Upper lobe of left lung (tissue), 4 donors: ENCODE measurements around the gene RNF4.

Experiments used
- EP300 ChIP-seq, 4 donors: sonication (generic); formaldehyde crosslinking; IDR thresholded peaks; one replicate each; pipeline ENCODE4 v1.5.1; 2017; ENCODE audit warnings: antibody characterized with exemption in 4 of 4, control low read depth in 2 of 4
- POLR2A ChIP-seq, 4 donors: fragments of 450-650 bp; IDR thresholded peaks; one replicate each; pipeline ENCODE4 v1.5.1; 2016 to 2017; ENCODE audit warnings: antibody characterized with exemption in 4 of 4, mild to moderate bottlenecking in 2 of 4
- POLR2AphosphoS5 ChIP-seq, 2 donors: sonication (generic); formaldehyde crosslinking; IDR thresholded peaks; one replicate each; pipeline ENCODE4 v1.5.1; 2017; ENCODE audit warnings: antibody characterized with exemption in 2 of 2
- TF ChIP-seq, protein P1 (sequence below), 6 experiments: fragments of 450-650 bp in 4 of 6; fragments of 200-600 bp in 2 of 6; sonication (generic) in 2 of 6; IDR thresholded peaks; one replicate each; pipeline ENCODE4 v1.5.1; 2016 to 2019; ENCODE audit warnings: antibody characterized with exemption in 6 of 6

DNA sequence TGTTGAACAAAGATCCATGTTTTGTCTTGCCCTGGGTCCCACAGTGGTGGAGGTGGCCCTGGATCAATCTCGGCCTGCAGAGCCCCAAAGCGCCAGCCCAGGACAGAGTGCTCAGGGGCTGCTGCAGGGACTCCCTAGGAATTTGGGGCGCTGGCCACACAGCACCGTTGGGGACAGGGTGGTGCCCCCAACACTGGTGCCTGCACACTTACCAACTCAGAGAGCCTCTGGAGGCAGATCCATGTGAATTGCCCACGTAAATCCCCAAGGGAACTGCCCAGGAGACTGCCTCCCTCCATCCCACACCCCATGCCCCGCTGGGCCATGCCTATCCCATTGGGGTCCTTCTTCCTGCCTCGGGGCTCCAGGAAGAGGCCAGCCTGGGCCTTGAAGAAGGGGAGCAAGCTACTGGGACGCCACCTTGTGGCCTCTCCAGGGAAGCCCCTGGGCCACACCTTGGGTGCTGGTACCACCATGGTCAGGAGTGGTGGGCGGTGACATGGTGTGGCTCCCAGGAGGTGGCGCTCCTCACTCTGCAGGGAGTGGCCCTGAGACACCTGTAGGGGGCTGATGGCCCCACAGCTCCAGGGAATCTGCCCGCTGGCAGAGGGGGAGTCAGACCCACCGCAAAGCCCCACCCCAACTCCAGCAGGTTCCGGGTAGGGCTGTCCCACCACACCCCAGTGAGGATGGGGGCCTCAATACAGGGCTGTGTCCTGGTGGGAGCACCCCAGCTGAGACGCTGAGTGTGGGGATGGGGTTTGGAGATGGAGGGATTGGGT is 27.3 kb upstream of the RNF4 start:
- TF ChIP-seq, protein P1, sequence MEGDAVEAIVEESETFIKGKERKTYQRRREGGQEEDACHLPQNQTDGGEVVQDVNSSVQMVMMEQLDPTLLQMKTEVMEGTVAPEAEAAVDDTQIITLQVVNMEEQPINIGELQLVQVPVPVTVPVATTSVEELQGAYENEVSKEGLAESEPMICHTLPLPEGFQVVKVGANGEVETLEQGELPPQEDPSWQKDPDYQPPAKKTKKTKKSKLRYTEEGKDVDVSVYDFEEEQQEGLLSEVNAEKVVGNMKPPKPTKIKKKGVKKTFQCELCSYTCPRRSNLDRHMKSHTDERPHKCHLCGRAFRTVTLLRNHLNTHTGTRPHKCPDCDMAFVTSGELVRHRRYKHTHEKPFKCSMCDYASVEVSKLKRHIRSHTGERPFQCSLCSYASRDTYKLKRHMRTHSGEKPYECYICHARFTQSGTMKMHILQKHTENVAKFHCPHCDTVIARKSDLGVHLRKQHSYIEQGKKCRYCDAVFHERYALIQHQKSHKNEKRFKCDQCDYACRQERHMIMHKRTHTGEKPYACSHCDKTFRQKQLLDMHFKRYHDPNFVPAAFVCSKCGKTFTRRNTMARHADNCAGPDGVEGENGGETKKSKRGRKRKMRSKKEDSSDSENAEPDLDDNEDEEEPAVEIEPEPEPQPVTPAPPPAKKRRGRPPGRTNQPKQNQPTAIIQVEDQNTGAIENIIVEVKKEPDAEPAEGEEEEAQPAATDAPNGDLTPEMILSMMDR (IDR thresholded peaks at IDR 0.05), result peak; percentile 64 to 87 (median 78)
- no peak for TF ChIP-seq POLR2A (IDR thresholded peaks at IDR 0.05)
- no peak for TF ChIP-seq POLR2AphosphoS5 (IDR thresholded peaks at IDR 0.05)
- TF ChIP-seq EP300 (IDR thresholded peaks at IDR 0.05), result no peak
